Measurements from ENCODE around the gene ATP5F1D. TPM values are rescaled to one million over a fixed set of nuclear protein-coding genes. Genes with fewer than 3 reads are reported as not detected.
"Not testable (repeated sequence)": the region's sequence is repeated elsewhere in the genome, so short reads cannot be mapped to it uniquely, and the experiment has no call there.

The ATP5F1D gene
- total RNA-seq (2014; rRNA removed; shearing (Covaris generic)): 30.3 and 36.6 TPM in 2 replicates
- polyA plus RNA-seq (2015; cell fraction: cytosol; rRNA removed): 354 and 362 TPM in 2 replicates
- 82.5 and 99.9 TPM in 2 replicates for polyA plus RNA-seq (2015; cell fraction: nucleus; rRNA removed)

DNA sequence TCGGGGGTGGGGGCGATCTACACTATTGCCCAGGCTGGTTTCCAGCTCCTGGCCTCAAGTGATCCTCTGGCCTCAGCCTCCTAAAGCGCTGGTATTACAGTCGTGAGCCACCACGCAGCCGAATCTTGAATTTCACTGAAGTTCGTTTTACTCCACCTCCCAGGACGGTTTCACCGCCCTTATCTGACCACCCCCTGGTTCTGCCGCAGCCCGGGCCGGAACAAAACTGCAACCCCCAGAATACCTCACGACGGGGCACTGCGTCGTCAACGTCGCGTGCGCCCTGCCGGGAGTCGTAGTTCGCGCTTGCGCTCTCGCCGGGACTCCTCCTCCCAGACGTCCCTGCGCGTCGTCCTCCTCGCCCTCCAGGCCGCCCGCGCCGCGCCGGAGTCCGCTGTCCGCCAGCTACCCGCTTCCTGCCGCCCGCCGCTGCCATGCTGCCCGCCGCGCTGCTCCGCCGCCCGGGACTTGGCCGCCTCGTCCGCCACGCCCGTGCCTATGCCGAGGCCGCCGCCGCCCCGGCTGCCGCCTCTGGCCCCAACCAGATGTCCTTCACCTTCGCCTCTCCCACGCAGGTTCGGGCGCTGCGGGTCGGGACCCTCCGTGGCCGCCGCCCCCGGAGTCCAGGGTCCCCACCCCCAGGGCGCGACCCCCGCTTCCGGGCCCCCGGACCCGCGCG, at the start of gene ATP5F1D:
TSS of gene ATP5F1D (plus strand) at position 335 of the 679 bp plus-strand sequence. CDS start at position 435, 100 bp downstream.
- peak; percentile 92 for DNase-seq (ENCODE audit: low read depth, low spot score)
- in situ Hi-C loops (cut with HindIII; ENCODE audit: low pct_unique_long_range_greater_than_20kb, low sequenced_read_pairs): no loop called here

DNA sequence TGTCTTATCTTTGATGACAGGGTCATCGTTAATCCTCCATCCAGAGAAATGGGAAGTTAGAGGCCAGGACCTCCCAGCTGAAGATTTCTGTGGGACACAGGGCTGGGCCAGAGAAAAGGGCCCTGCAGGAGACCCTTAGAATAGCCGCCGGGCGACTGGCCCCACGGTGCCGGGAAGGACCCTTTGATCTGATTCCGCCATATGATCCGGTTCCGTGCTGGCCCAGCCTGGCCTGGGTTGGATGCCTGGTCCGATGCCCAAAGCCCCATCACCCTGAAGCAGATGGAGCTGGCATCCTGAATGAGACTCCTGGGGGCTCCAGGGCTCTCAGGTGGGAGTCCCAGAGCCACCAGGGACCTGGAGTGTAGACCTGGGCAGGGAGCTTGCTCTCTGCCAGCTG, 42.0 kb upstream of the ATP5F1D start:
- DNase-seq (ENCODE audit: low read depth, low spot score): no peak
- in situ Hi-C loops (cut with HindIII; ENCODE audit: low pct_unique_long_range_greater_than_20kb, low sequenced_read_pairs): no loop called here

DNA sequence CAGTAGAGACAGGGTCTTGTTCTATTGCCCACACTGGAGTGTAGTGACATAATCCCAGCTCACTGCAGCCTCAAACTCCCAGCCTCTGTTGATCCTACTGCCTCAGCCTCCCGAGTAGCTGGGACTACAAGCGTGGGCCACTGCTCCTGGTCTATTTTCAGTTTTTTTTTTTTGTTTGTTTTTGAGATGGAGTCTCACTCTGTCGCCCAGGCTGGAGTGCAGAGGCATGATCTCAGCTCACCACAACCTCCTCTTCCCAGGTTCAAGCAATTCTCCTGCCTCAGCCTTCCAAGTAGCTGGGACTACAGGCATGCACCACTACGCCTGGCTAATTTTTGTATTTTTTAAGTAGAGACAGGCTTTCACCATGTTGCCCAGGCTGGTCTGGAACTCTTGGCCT, 40.9 kb upstream of the ATP5F1D start:
- in situ Hi-C loops (cut with HindIII; ENCODE audit: low pct_unique_long_range_greater_than_20kb, low sequenced_read_pairs); DNase-seq (ENCODE audit: low read depth, low spot score): not testable (repeated sequence)

- peak; percentile 95 for DNase-seq (ENCODE audit: low read depth, low spot score)
- in situ Hi-C loops (cut with HindIII; ENCODE audit: low pct_unique_long_range_greater_than_20kb, low sequenced_read_pairs): no loop called here
These were observed 36.1 kb upstream of the ATP5F1D start, which contains the start of gene STK11 for GRCh38 chr19:1205114-1206099. Gene STK11, plus strand, starts transcription at chr19:1205778. Its CDS starts 1,136 bp downstream, at chr19:1206914.

DNA sequence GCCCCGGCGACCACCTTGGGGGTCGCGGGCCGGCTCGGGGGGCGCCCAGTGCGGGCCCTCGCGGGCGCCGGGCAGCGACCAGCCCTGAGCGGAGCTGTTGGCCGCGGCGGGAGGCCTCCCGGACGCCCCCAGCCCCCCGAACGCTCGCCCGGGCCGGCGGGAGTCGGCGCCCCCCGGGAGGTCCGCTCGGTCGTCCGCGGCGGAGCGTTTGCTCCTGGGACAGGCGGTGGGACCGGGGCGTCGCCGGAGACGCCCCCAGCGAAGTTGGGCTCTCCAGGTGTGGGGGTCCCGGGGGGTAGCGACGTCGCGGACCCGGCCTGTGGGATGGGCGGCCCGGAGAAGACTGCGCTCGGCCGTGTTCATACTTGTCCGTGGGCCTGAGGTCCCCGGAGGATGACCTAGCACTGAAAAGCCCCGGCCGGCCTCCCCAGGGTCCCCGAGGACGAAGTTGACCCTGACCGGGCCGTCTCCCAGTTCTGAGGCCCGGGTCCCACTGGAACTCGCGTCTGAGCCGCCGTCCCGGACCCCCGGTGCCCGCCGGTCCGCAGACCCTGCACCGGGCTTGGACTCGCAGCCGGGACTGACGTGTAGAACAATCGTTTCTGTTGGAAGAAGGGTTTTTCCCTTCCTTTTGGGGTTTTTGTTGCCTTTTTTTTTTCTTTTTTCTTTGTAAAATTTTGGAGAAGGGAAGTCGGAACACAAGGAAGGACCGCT, 35.2 kb upstream of the ATP5F1D start:
- in situ Hi-C loops (cut with HindIII; ENCODE audit: low pct_unique_long_range_greater_than_20kb, low sequenced_read_pairs): no loop called here
- no peak for DNase-seq (ENCODE audit: low read depth, low spot score)

DNA sequence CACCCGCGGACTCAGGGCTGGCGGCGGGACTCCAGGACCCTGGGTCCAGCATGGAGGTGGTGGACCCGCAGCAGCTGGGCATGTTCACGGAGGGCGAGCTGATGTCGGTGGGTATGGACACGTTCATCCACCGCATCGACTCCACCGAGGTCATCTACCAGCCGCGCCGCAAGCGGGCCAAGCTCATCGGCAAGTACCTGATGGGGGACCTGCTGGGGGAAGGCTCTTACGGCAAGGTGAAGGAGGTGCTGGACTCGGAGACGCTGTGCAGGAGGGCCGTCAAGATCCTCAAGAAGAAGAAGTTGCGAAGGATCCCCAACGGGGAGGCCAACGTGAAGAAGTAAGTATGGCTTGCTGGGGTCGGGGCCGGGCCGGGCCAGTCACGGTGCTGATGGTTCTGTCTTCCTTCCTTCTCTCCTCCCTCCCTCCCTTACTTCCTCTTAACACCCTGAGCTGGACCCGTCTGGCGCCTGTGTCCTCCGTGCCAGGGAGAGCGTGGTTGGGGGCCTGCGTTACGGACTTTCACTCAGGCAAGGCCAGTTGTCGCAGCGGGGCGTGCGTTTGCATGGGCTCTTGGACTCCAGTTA, 34.6 kb upstream of the ATP5F1D start:
- DNase-seq (ENCODE audit: low read depth, low spot score): no peak
- in situ Hi-C loops (cut with HindIII; ENCODE audit: low pct_unique_long_range_greater_than_20kb, low sequenced_read_pairs): no loop called here

GRCh38 chr19:1208830-1209229, 32.7 kb upstream of the ATP5F1D start:
- DNase-seq (ENCODE audit: low read depth, low spot score); in situ Hi-C loops (cut with HindIII; ENCODE audit: low pct_unique_long_range_greater_than_20kb, low sequenced_read_pairs): not testable (repeated sequence)

DNA sequence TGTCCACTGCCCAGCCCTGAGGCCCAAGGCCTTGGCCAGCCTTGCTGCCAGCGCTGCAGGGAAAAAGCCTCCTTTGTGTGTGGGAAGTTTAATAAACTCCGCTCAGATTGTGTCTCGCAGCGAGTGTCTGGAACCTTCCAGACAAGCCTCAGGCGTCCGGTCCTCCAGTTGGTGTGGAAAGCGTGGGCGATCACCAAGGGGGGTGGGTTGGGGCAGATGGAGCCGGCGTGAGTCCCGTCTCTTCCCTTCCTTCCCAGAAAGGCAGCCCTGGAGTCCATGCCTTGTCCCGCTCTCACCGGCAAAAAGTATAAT, 31.4 kb upstream of the ATP5F1D start:
- DNase-seq (ENCODE audit: low read depth, low spot score): no peak
- in situ Hi-C loops (cut with HindIII; ENCODE audit: low pct_unique_long_range_greater_than_20kb, low sequenced_read_pairs): no loop called here

- no peak for DNase-seq (ENCODE audit: low read depth, low spot score)
- in situ Hi-C loops (cut with HindIII; ENCODE audit: low pct_unique_long_range_greater_than_20kb, low sequenced_read_pairs): no loop called here
These were observed 29.9 kb upstream of the ATP5F1D start for GRCh38 chr19:1211494-1212234.

DNA sequence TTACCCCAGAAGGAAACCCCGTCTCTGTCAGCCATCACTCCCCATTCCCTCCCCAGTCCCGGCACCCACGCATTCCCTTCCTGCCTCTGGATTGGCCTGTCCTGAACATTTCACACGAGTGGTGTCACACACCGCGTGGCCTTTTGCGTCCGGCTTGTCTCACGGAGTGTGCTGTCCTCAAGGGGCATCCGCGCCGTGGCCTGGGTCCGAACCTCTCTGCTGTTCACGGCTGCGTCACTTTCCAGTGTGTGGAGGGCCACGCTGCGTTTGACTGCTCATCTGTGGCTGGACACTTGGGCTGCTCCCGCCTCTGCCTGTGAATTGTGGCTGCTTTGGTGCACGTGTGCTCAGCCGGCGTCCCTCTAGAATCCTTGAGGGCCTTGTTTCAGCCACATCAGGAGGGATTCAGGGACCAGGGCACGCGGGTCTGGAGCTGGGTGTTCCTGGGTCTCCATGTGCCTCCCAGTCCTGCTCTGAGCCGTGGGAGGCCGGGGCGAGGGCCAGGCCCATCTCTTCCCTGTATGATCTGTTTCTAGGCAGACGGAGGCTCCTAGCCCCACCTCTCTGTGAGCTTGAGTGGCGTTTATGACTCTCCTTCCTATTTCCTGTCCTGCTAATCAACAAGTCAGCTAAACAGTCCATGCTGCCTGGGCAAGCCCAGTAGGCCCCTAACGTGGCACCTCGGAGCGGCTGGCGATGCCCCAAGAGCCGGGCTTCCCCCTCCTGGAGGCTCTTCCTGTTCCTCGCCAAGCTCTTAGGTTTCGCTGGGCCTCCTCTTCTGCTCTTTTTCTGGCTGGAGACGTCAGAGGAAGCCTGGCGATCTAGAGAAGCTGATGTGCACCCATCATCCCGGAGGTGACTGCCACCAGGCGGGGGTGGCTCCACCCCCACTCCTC, 27.9 kb upstream of the ATP5F1D start:
- DNase-seq (ENCODE audit: low read depth, low spot score): no peak
- in situ Hi-C loops (cut with HindIII; ENCODE audit: low pct_unique_long_range_greater_than_20kb, low sequenced_read_pairs): no loop called here

DNA sequence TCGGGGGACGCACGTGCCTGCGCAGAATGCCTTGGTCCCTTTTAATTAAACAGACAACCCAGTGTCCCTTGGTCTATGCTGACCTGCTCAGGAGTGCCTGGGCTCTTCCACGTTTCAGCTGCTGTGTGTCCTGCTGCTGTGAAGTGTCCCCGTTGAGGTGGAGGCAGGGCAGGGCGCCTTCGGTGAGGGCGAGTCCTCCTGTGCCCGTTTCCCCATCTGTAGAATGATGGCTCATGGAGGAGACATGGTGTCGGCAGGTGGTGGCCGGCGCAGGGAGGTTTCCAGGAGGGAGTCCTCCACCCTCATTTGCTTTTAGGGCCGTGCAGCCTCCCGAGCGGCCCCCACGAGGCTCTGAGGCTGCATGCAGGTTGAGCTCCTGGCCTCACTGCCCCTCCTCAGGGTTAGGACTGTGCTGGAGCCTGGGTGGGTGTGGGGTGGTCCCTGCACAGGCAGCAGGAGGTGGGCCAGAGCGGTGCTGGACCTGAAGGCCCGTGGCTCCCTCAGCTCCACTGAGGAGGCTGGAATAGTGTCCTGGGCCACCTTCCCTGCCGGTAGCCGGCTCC, 27.2 kb upstream of the ATP5F1D start:
- no peak for DNase-seq (ENCODE audit: low read depth, low spot score)
- in situ Hi-C loops (cut with HindIII; ENCODE audit: low pct_unique_long_range_greater_than_20kb, low sequenced_read_pairs): no loop called here

GRCh38 chr19:1214862-1215731, 26.5 kb upstream of the ATP5F1D start:
- in situ Hi-C loops (cut with HindIII; ENCODE audit: low pct_unique_long_range_greater_than_20kb, low sequenced_read_pairs): no loop called here
- DNase-seq (ENCODE audit: low read depth, low spot score): no peak

- no peak for DNase-seq (ENCODE audit: low read depth, low spot score)
- in situ Hi-C loops (cut with HindIII; ENCODE audit: low pct_unique_long_range_greater_than_20kb, low sequenced_read_pairs): no loop called here
These were observed 24.8 kb upstream of the ATP5F1D start for GRCh38 chr19:1216756-1217155.

DNA sequence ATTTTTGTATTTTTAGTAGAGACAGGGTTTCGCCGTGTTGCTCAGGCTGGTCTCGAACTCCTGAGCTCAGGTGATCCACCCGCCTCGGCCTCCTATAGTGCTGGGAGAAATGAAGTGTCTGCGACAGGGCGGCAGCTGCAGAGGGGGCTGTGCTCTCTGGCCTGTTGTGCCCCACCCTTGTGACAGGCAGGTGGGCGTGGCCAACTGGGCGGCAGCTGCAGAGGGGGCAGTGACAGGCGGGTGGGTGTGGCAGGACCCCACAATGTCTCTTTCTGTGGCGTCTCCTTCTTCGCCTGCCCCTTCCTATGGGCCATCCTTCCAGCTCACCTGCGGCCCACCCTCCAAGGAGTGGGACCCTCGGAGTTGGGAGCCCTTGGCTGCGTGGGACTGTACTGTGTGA, 24.2 kb upstream of the ATP5F1D start:
- in situ Hi-C loops (cut with HindIII; ENCODE audit: low pct_unique_long_range_greater_than_20kb, low sequenced_read_pairs): no loop called here

More for the DNA sequence above, 24.2 kb upstream of the ATP5F1D start:
- DNase-seq (ENCODE audit: low read depth, low spot score): no peak

All from SK-MEL-5 (cell line).